Neural progenitor cell (in vitro differentiated cells): Measurements from ENCODE around the gene NDUFB10. TPM values are rescaled to one million over a fixed set of nuclear protein-coding genes. Genes with fewer than 3 reads are reported as not detected.
A peak's percentile ranks its signal among the peaks of the same experiment; 100 is the strongest.

Experiments used
- DNase-seq: peaks from one replicate; pipeline ENCODE4 v3.0.0-alpha.2; 2016; ENCODE audit warnings: low spot score
- H2AFZ ChIP-seq: fragments of 200-600 bp; sonication (generic); replicated peaks from 2 replicates; pipeline ENCODE4 v1.6.1; 2016; ENCODE audit warnings: antibody characterized with exemption
- H3F3A ChIP-seq: fragments of 200-600 bp; sonication (generic); 2 replicates; pipeline ENCODE4 v1.6.1; 2016; ENCODE audit warnings: antibody characterized with exemption, low read depth
- H3K27ac ChIP-seq: fragments of 200-600 bp; sonication (generic); 2 replicates; pipeline ENCODE4 v1.5.1; 2016; ENCODE audit warnings: mild to moderate bottlenecking
- H3K27me3 ChIP-seq: fragments of 200-600 bp; sonication (generic); 2 replicates; pipeline ENCODE4 v1.6.1; 2016; ENCODE audit warnings: mild to moderate bottlenecking, moderate library complexity
- H3K36me3 ChIP-seq: fragments of 200-600 bp; sonication (generic); 2 replicates; pipeline ENCODE4 v1.5.1; 2016
- H3K4me1 ChIP-seq: fragments of 200-600 bp; sonication (generic); 2 replicates; pipeline ENCODE4 v1.6.1; 2016; ENCODE audit warnings: mixed run types
- H3K4me2 ChIP-seq: fragments of 200-600 bp; sonication (generic); 2 replicates; pipeline ENCODE4 v1.6.1; 2016
- H3K4me3 ChIP-seq: fragments of 200-600 bp; sonication (generic); 2 replicates; pipeline ENCODE4 v1.5.1; 2016
- H3K79me2 ChIP-seq: fragments of 200-600 bp; sonication (generic); 2 replicates; pipeline ENCODE4 v1.6.1; 2016; ENCODE audit warnings: low read depth
- H3K9ac ChIP-seq: fragments of 200-600 bp; sonication (generic); 2 replicates; pipeline ENCODE4 v1.6.1; 2016
- H3K9me3 ChIP-seq: fragments of 200-600 bp; sonication (generic); 2 replicates; pipeline ENCODE4 v1.5.1; 2016; ENCODE audit warnings: low read depth
- H4K20me1 ChIP-seq: fragments of 200-600 bp; sonication (generic); 2 replicates; pipeline ENCODE4 v1.6.1; 2016; ENCODE audit warnings: low read depth
- H3K27ac Mint-ChIP-seq: 3 replicates; pipeline ENCODE4 v1.8.0; 2021; ENCODE audit warnings: mixed read lengths
- H3K27me3 Mint-ChIP-seq: 2 replicates; pipeline ENCODE4 v1.8.0; 2022; ENCODE audit warnings: low read depth, mild to moderate bottlenecking, inconsistent platforms, moderate library complexity, mixed read lengths; ENCODE audit not compliant: insufficient read depth
- H3K36me3 Mint-ChIP-seq: 3 replicates; pipeline ENCODE4 v1.8.0; 2021; ENCODE audit warnings: mixed read lengths
- H3K4me1 Mint-ChIP-seq: 3 replicates; pipeline ENCODE4 v1.8.0; 2021; ENCODE audit warnings: mixed read lengths
- H3K4me3 Mint-ChIP-seq: 3 replicates; pipeline ENCODE4 v1.8.0; 2021; ENCODE audit warnings: mild to moderate bottlenecking, moderate library complexity, mixed read lengths
- H3K9me3 Mint-ChIP-seq: 3 replicates; pipeline ENCODE4 v1.8.0; 2020; ENCODE audit warnings: mixed read lengths
- CTCF ChIP-seq: fragments of 200-600 bp; sonication (generic); IDR thresholded peaks from 2 replicates; pipeline ENCODE4 v1.5.1; 2017; ENCODE audit warnings: antibody characterized with exemption, mild to moderate bottlenecking
- EZH2 ChIP-seq: fragments of 200-600 bp; sonication (generic); IDR thresholded peaks from 2 replicates; pipeline ENCODE4 v1.6.1; 2017; ENCODE audit warnings: antibody characterized with exemption, mild to moderate bottlenecking, moderate library complexity
- EZH2phosphoT487 ChIP-seq: fragments of 200-600 bp; sonication (generic); IDR thresholded peaks from 2 replicates; pipeline ENCODE4 v1.6.1; 2017; ENCODE audit warnings: antibody characterized with exemption
- total RNA-seq: library from RNA; depleted of rRNA; stranded (reverse); fragments of >200 nt; gene quantifications from 2 replicates; pipeline ENCODE4 v1.2.3, GENCODE V29; 2015; ENCODE audit warnings: low replicate concordance

NDUFB10 gene
- total RNA-seq, 1 donor from 2014 or later: 155 TPM

- TF ChIP-seq CTCF: peak; percentile 35
- no peak for TF ChIP-seq EZH2phosphoT487
- Histone ChIP-seq H3K9ac (no peak overlapping the region), H3K27ac (no peak overlapping the region), H3K36me3 (no peaks in the 10 kb centered on the region), H4K20me1 (no peaks in the 10 kb centered on the region), H3K79me2 (peaks cover 10% of the 10 kb centered on the region), H3K4me1 (peaks cover 7% of the 10 kb centered on the region), H3K4me2 (peak overlapping the region; percentile 94), H3K9me3 (no peaks in the 10 kb centered on the region), H3K27me3 (no peaks in the 10 kb centered on the region), H3K4me3 (no peak overlapping the region), H3F3A (peaks cover 9% of the 10 kb centered on the region), H2AFZ (no peak overlapping the region)
- peak; percentile 58 for DNase-seq
- Mint-ChIP-seq H3K27ac (no peak overlapping the region), H3K9me3 (no peaks in the 10 kb centered on the region), H3K4me3 (peak overlapping the region; percentile 92), H3K4me1 (peaks cover 15% of the 10 kb centered on the region), H3K36me3 (peaks cover 2% of the 10 kb centered on the region), H3K27me3 (peaks cover 4% of the 10 kb centered on the region)
Observed at GRCh38 chr16:1941162-1942046, 17.9 kb upstream of the NDUFB10 start.

- peaks cover 10% of the 10 kb centered on the region for H3K79me2 ChIP-seq
- peak overlapping the region; percentile 90 for H3K4me3 ChIP-seq
- no peaks in the 10 kb centered on the region for H3K9me3 ChIP-seq
- peak overlapping the region; percentile 91 for H2AFZ ChIP-seq
- peaks cover 3% of the 10 kb centered on the region for H3K27me3 Mint-ChIP-seq
- peaks cover 7% of the 10 kb centered on the region for H3K4me1 ChIP-seq
- H3K27ac Mint-ChIP-seq: no peak overlapping the region
- H4K20me1 ChIP-seq: no peaks in the 10 kb centered on the region
- TF ChIP-seq CTCF: no peak
- TF ChIP-seq EZH2: no peak
- TF ChIP-seq EZH2phosphoT487: no peak
- no peaks in the 10 kb centered on the region for H3K36me3 ChIP-seq
- H3K27ac ChIP-seq: no peak overlapping the region
- H3K27me3 ChIP-seq: no peaks in the 10 kb centered on the region
- peaks cover 9% of the 10 kb centered on the region for H3F3A ChIP-seq
- peak overlapping the region; percentile 54 for H3K9ac ChIP-seq
- H3K9me3 Mint-ChIP-seq: no peaks in the 10 kb centered on the region
- no peaks in the 10 kb centered on the region for H3K36me3 Mint-ChIP-seq
- peak overlapping the region; percentile 92 for H3K4me3 Mint-ChIP-seq
- peak overlapping the region; percentile 94 for H3K4me2 ChIP-seq
- H3K4me1 Mint-ChIP-seq: peaks cover 15% of the 10 kb centered on the region
- DNase-seq: no peak
Observed at GRCh38 chr16:1942047-1942809, 17.1 kb upstream of the NDUFB10 start.

GRCh38 chr16:1942810-1943726, 16.3 kb upstream of the NDUFB10 start, which contains the start of gene MSRB1:
Gene MSRB1, minus strand, starts transcription at chr16:1943199. Its CDS starts 43 bp downstream, at chr16:1943156.
- peak within 1 kb of the TSS; percentile 90 for H3K4me3 ChIP-seq
- Mint-ChIP-seq H3K4me1 (peaks cover 15% of the 10 kb centered on the region), H3K27ac (no peak within 1 kb of the TSS), H3K4me3 (peak within 1 kb of the TSS; percentile 92), H3K27me3 (peaks cover 2% of the 10 kb centered on the region), H3K36me3 (no peaks in the 10 kb centered on the region), H3K9me3 (no peaks in the 10 kb centered on the region)
- peaks cover 7% of the 10 kb centered on the region for H3K4me1 ChIP-seq
- no peak within 1 kb of the TSS for H3K27ac ChIP-seq
- peaks cover 9% of the 10 kb centered on the region for H3F3A ChIP-seq
- no peaks in the 10 kb centered on the region for H3K27me3 ChIP-seq
- no peaks in the 10 kb centered on the region for H3K9me3 ChIP-seq
- peak within 1 kb of the TSS; percentile 94 for H3K4me2 ChIP-seq
- no peaks in the 10 kb centered on the region for H3K36me3 ChIP-seq
- H4K20me1 ChIP-seq: no peaks in the 10 kb centered on the region
- H3K79me2 ChIP-seq: peaks cover 10% of the 10 kb centered on the region
- H3K9ac ChIP-seq: peak within 1 kb of the TSS; percentile 54
- peak within 1 kb of the TSS; percentile 91 for H2AFZ ChIP-seq
- DNase-seq: peak; percentile 100
- peak; percentile 19 for TF ChIP-seq CTCF
- no peak for TF ChIP-seq EZH2
